RWPE2 (cell line): ENCODE data around the gene FRAS1.

Source experiments
- ATAC-seq: fragments of 200-7000 bp; cut with Tn5 transposase; 3 replicates; pipeline ENCODE4 v1.9.1; 2021; ENCODE audit warnings: low read depth
- DNase-seq: peaks from one replicate; pipeline ENCODE4 v3.0.0-alpha.2; 2020; ENCODE audit warnings: low spot score
- H3K27ac ChIP-seq: fragments of 450-650 bp; 2 replicates; pipeline ENCODE4 v1.5.1; 2017; ENCODE audit warnings: mild to moderate bottlenecking; ENCODE audit not compliant: poor library complexity, severe bottlenecking
- H3K27me3 ChIP-seq: fragments of 250-450 bp; sonication (Bioruptor Pico); 2 replicates; pipeline ENCODE4 v1.5.1; 2021; ENCODE audit warnings: mild to moderate bottlenecking, moderate library complexity; ENCODE audit not compliant: insufficient read depth, poor library complexity, severe bottlenecking
- H3K36me3 ChIP-seq: fragments of 250-450 bp; sonication (Bioruptor Pico); 2 replicates; pipeline ENCODE4 v1.5.1; 2020; ENCODE audit warnings: low read depth, mild to moderate bottlenecking, moderate library complexity
- H3K4me1 ChIP-seq: fragments of 250-450 bp; sonication (Bioruptor Pico); 2 replicates; pipeline ENCODE4 v1.5.1; 2021; ENCODE audit warnings: mild to moderate bottlenecking, moderate library complexity; ENCODE audit not compliant: insufficient read depth, poor library complexity, severe bottlenecking
- H3K4me3 ChIP-seq: fragments of 250-450 bp; sonication (Bioruptor Pico); 2 replicates; pipeline ENCODE4 v1.5.1; 2021; ENCODE audit warnings: mild to moderate bottlenecking, moderate library complexity; ENCODE audit not compliant: severe bottlenecking
- H3K9me3 ChIP-seq: fragments of 250-450 bp; sonication (Bioruptor Pico); 2 replicates; pipeline ENCODE4 v1.5.1; 2021; ENCODE audit warnings: mild to moderate bottlenecking, moderate library complexity; ENCODE audit not compliant: severe bottlenecking
- TF ChIP-seq, protein P1 (sequence below): fragments of 450-650 bp; IDR thresholded peaks from one replicate; pipeline ENCODE4 v1.5.1; 2017; ENCODE audit warnings: mild to moderate bottlenecking, moderate library complexity; ENCODE audit not compliant: poor library complexity, severe bottlenecking

The FRAS1 gene

DNA sequence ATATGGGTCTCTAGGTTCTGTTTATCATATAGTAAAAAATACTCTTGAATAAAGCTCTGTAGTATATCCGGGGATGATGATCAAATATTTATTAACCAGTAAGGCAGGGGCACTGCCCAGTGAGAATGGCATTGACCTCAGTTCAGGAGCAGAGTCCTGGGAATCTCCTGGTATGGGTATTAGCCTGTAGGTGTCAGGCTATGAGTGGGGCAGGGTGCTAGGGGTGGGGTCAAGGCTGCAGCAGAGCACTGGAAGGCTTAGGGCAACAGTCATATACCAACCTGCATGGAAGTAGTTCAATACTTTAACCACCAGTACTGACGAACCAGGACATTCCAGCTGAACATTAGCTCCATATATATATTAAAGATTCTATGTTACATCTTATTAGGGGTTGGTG lies 274.1 kb downstream of the FRAS1 start:
- no peaks in the 10 kb centered on the region for H3K36me3 ChIP-seq
- TF ChIP-seq, protein P1, sequence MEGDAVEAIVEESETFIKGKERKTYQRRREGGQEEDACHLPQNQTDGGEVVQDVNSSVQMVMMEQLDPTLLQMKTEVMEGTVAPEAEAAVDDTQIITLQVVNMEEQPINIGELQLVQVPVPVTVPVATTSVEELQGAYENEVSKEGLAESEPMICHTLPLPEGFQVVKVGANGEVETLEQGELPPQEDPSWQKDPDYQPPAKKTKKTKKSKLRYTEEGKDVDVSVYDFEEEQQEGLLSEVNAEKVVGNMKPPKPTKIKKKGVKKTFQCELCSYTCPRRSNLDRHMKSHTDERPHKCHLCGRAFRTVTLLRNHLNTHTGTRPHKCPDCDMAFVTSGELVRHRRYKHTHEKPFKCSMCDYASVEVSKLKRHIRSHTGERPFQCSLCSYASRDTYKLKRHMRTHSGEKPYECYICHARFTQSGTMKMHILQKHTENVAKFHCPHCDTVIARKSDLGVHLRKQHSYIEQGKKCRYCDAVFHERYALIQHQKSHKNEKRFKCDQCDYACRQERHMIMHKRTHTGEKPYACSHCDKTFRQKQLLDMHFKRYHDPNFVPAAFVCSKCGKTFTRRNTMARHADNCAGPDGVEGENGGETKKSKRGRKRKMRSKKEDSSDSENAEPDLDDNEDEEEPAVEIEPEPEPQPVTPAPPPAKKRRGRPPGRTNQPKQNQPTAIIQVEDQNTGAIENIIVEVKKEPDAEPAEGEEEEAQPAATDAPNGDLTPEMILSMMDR, result no peak
- no peaks in the 10 kb centered on the region for H3K27me3 ChIP-seq
- no peak for DNase-seq
- H3K27ac ChIP-seq, result no peak overlapping the region
- ATAC-seq, result no peak
- H3K9me3 ChIP-seq, result no peaks in the 10 kb centered on the region
- no peak overlapping the region for H3K4me3 ChIP-seq
- no peaks in the 10 kb centered on the region for H3K4me1 ChIP-seq

DNA sequence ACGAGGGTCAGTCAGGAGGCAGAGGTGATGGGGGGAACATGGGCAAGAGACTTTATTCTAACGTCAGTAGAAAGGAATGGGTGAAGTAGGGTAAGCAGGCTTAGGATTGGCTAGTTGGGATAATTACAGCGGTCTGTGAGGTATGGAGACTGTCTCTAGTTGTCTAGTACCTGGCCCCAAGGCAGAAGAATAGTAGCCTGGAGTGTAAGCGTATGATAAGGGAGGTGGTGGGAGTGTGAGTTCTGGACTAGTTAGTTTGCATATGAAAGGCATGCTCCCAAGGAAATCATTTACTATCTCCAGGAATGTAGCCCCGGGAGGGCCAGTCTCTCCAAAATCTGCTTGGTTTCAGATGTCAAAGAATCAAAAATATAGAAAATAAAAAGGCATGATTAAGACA lies 274.8 kb downstream of the FRAS1 start:
- no peak overlapping the region for H3K27ac ChIP-seq
- DNase-seq, result no peak
- TF ChIP-seq, protein P1, result no peak
- no peaks in the 10 kb centered on the region for H3K4me1 ChIP-seq
- H3K36me3 ChIP-seq, result no peaks in the 10 kb centered on the region
- H3K27me3 ChIP-seq, result no peaks in the 10 kb centered on the region
- no peaks in the 10 kb centered on the region for H3K9me3 ChIP-seq
- H3K4me3 ChIP-seq, result no peak overlapping the region
- no peak for ATAC-seq

DNA sequence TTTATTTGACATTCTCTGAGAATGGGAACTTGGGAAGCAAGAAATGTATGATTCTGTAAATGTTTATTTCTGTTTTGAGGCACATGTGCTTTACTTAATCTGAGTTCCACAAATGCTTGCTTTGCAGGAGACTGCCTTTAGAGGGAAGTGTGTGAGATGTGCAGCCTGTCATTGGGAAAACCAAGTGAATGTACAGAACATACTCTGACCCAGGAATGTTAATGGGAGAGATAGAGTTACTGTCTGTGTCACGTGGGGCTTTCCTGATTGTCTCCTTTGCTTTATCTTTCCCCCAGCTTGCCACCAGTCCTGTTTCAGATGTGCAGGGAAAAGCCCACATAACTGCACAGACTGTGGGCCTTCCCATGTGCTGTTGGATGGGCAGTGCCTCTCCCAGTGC lies 275.9 kb downstream of the FRAS1 start:
- no peak for ATAC-seq
- no peak overlapping the region for H3K27ac ChIP-seq
- TF ChIP-seq, protein P1, result no peak

DNA sequence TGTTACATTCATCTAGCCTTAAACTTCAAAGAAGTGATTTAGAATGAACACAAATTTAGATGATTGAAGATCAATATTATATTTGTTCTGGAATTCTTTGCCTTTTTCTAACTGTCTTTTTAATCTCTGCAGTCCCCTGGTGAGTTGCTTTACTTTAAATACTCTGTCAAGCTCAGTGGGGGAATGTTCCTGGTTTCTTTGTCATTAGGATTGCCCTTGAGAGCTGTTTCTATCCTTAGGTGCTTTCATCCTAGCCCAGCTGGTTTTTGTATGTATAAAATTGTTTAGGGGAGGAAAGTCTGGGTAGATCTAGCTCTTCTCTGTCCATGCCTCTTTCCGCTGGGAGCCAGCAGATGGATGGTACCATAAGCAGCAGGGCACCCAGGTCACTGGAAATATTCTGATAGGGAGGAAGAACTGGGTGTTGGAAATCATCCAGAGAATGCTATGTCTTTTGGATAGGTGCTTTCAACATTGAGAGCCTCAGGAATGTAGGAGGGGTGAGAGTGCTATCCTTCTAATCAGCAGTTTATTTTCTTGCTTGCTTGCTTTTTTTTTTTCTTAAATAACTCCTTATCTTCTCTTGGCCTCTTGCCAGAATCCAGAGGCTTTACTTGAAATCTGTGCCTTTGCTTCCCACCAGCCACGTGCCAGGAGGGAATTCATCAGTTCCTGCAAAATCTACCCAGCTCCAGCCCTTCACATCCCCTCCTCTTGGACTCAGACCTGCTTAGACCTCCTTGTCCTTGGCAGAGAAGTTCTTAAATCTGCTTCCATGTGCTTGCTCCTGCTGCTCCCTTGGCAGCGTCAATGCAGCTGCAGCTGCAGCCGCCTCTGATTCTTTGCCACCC lies 279.2 kb downstream of the FRAS1 start:
- no peak overlapping the region for H3K27ac ChIP-seq
- H3K27me3 ChIP-seq, result no peaks in the 10 kb centered on the region
- no peaks in the 10 kb centered on the region for H3K36me3 ChIP-seq
- TF ChIP-seq, protein P1, result no peak
- no peaks in the 10 kb centered on the region for H3K4me1 ChIP-seq
- no peak overlapping the region for H3K4me3 ChIP-seq
- H3K9me3 ChIP-seq, result no peaks in the 10 kb centered on the region
- ATAC-seq (no peak), DNase-seq (no peak)

More for the DNA sequence above, 275.9 kb downstream of the FRAS1 start:
- Histone ChIP-seq H3K4me1 (no peaks in the 10 kb centered on the region), H3K4me3 (no peak overlapping the region), H3K9me3 (no peaks in the 10 kb centered on the region), H3K27me3 (no peaks in the 10 kb centered on the region), H3K36me3 (no peaks in the 10 kb centered on the region)
- no peak for DNase-seq
